Coronary artery (tissue), 2 donors: ENCODE results near the gene PARD6G.

Source experiments
- DNase-seq: peaks from one replicate; pipeline ENCODE4 v3.0.0-alpha.2; 2017; ENCODE audit warnings: low spot score
- H3K27ac ChIP-seq, 2 donors: fragments of 200-600 bp; sonication (generic); one replicate each; pipeline ENCODE4 v1.5.1; 2016 to 2019
- H3K4me3 ChIP-seq: fragments of 200-600 bp; sonication (generic); 2 replicates; pipeline ENCODE4 v1.5.1; 2016; ENCODE audit warnings: mild to moderate bottlenecking, moderate library complexity
- CTCF ChIP-seq: fragments of 200-600 bp; sonication (generic); IDR thresholded peaks from one replicate; pipeline ENCODE4 v1.5.1; 2019; ENCODE audit warnings: antibody characterized with exemption

The PARD6G gene

GRCh38 chr18:80193701-80194100, 53.6 kb downstream of the PARD6G start:
- no peak for TF ChIP-seq CTCF
- Histone ChIP-seq H3K4me3 (no peak overlapping the region), H3K27ac (no peak overlapping the region)
- DNase-seq = peak; percentile 17

- DNase-seq = peak; percentile 46
- H3K4me3 ChIP-seq = no peak overlapping the region
- no peak for TF ChIP-seq CTCF
- no peak overlapping the region for H3K27ac ChIP-seq
Observed at GRCh38 chr18:80192653-80193385, 54.5 kb downstream of the PARD6G start.

- no peak for TF ChIP-seq CTCF
- Histone ChIP-seq H3K27ac (no peak overlapping the region), H3K4me3 (no peak overlapping the region)
- DNase-seq = peak; percentile 28
Observed at GRCh38 chr18:80191907-80192652, 55.2 kb downstream of the PARD6G start.

GRCh38 chr18:80191264-80191663, 56.0 kb downstream of the PARD6G start:
- no peak for TF ChIP-seq CTCF
- DNase-seq = no peak
- no peak overlapping the region for H3K4me3 ChIP-seq
- H3K27ac ChIP-seq = no peak overlapping the region

GRCh38 chr18:80190311-80190710, 57.0 kb downstream of the PARD6G start:
- peak; percentile 38 for DNase-seq
- Histone ChIP-seq H3K4me3 (no peak overlapping the region), H3K27ac (no peak overlapping the region)
- TF ChIP-seq CTCF = no peak

- TF ChIP-seq CTCF = no peak
- no peak for DNase-seq
- H3K4me3 ChIP-seq = no peak overlapping the region
- no peak overlapping the region for H3K27ac ChIP-seq
Observed at GRCh38 chr18:80189531-80189865, 57.8 kb downstream of the PARD6G start.
